Astrocyte of the spinal cord (primary cell): ENCODE measurements around the gene ZBED5.
"Not testable (repeated sequence)": the region's sequence is repeated elsewhere in the genome, so short reads cannot be mapped to it uniquely, and the experiment has no call there.

Source experiments
- DNase-seq: peaks from one replicate; pipeline ENCODE4 v3.0.0; 2011; ENCODE audit warnings: low read depth, low spot score
- H3K4me3 ChIP-seq: 2 replicates; pipeline ENCODE4 v1.5.1; 2011; ENCODE audit warnings: low read depth, mild to moderate bottlenecking, low read length, moderate library complexity
- CTCF ChIP-seq: IDR thresholded peaks from 2 replicates; pipeline ENCODE4 v1.5.1; 2012; ENCODE audit warnings: low read depth, mild to moderate bottlenecking, low read length, inconsistent platforms
- in situ Hi-C: cut with HindIII; loops from 2 replicates; pipeline ENCODE4 v1.10.0; 2017; ENCODE audit warnings: low sequenced_read_pairs

The ZBED5 gene

GRCh38 chr11:10824888-10825287 is 33.0 kb downstream of the ZBED5 start:
- in situ Hi-C loops, result no loop called here
- TF ChIP-seq CTCF, result no peak
- no peak for DNase-seq
- no peak overlapping the region for H3K4me3 ChIP-seq

GRCh38 chr11:10823152-10823579 is 34.7 kb downstream of the ZBED5 start:
- DNase-seq, result no peak
- H3K4me3 ChIP-seq, result no peak overlapping the region
- TF ChIP-seq CTCF, result no peak

GRCh38 chr11:10822491-10822890 is 35.4 kb downstream of the ZBED5 start:
- in situ Hi-C loops, H3K4me3 ChIP-seq, DNase-seq: not testable (repeated sequence)

More at GRCh38 chr11:10823152-10823579, 34.7 kb downstream of the ZBED5 start:
- in situ Hi-C loops, result no loop called here

GRCh38 chr11:10818594-10818993 is 39.3 kb downstream of the ZBED5 start:
- in situ Hi-C loops, result no loop called here
- no peak overlapping the region for H3K4me3 ChIP-seq
- DNase-seq, result peak; percentile 39
- TF ChIP-seq CTCF, result no peak

GRCh38 chr11:10813945-10814344 is 43.9 kb downstream of the ZBED5 start:
- no peak overlapping the region for H3K4me3 ChIP-seq
- no peak for TF ChIP-seq CTCF
- in situ Hi-C loops, result no loop called here
- DNase-seq, result no peak

GRCh38 chr11:10809373-10810160 is 48.3 kb downstream of the ZBED5 start:
- TF ChIP-seq CTCF, result no peak
- H3K4me3 ChIP-seq, result peak overlapping the region; percentile 74
- peak; percentile 83 for DNase-seq
- in situ Hi-C loops, result no loop called here

GRCh38 chr11:10808553-10809372 is 49.1 kb downstream of the ZBED5 start, which contains the start of gene EIF4G2:
TSS of gene EIF4G2 (minus strand) at chr11:10808926.
- no peak for TF ChIP-seq CTCF
- H3K4me3 ChIP-seq, result peak within 1 kb of the TSS; percentile 74
- in situ Hi-C loops, result no loop called here
- peak; percentile 99 for DNase-seq
